ENCODE results near the gene ZBTB47. TPM values are rescaled to one million over a fixed set of nuclear protein-coding genes. Genes with fewer than 3 reads are reported as not detected.

ZBTB47 gene
- total and polyA plus RNA-seq, 12 donors, result 7.0 to 39.4 (median 27.9) TPM

GRCh38 chr3:42665050-42665878 is 11.8 kb downstream of the ZBTB47 start:
- Histone ChIP-seq H3K27me3 (no peaks in the 10 kb centered on the region), H3K4me3 (no peak overlapping the region), H3K4me1 (replicated peaks in 1 of 2) (peaks cover 0 to 10% of the 10 kb centered on the region in 2 donors), H3K9me3 (replicated peaks in 1 of 3) (no peaks in the 10 kb centered on the region), H3K36me3 (replicated peaks in 1 of 2) (no peaks in the 10 kb centered on the region), H3K27ac (no peak overlapping the region)
- no peak for TF ChIP-seq CTCF (IDR thresholded peaks at IDR 0.05)
- TF ChIP-seq POLR2A (IDR thresholded peaks at IDR 0.05), result no peak
- 77 to 84% (median 79%) methylated on average over 9 to 15 of the region's 15 CpGs for WGBS, 4 donors
- peak in 3 of 7 donors; percentile 11 to 52 (median 15) for DNase-seq
- intact Hi-C loops (cut with DNase I), result no loop called here

GRCh38 chr3:42666022-42666421 is 12.5 kb downstream of the ZBTB47 start:
- no peaks in the 10 kb centered on the region for H3K9me3 ChIP-seq (replicated peaks in 1 of 3)
- intact Hi-C loops (cut with DNase I), result no loop called here
- no peaks in the 10 kb centered on the region for H3K27me3 ChIP-seq
- no peak for TF ChIP-seq POLR2A (IDR thresholded peaks at IDR 0.05)
- no peak for TF ChIP-seq CTCF (IDR thresholded peaks at IDR 0.05)
- H3K4me3 ChIP-seq, result no peak overlapping the region
- WGBS, 4 donors, result 54 to 72% (median 58%) methylated on average over 7 to 8 of the region's 8 CpGs
- peaks cover 0 to 6% of the 10 kb centered on the region in 2 donors for H3K4me1 ChIP-seq (replicated peaks in 1 of 2)
- no peaks in the 10 kb centered on the region for H3K36me3 ChIP-seq (replicated peaks in 1 of 2)
- no peak overlapping the region for H3K27ac ChIP-seq
- peak in 1 of 7 donors; percentile 13 for DNase-seq

- Histone ChIP-seq H3K36me3 (replicated peaks in 1 of 2) (no peaks in the 10 kb centered on the region), H3K4me1 (replicated peaks in 1 of 2) (peaks cover 0 to 6% of the 10 kb centered on the region in 2 donors), H3K9me3 (replicated peaks in 1 of 3) (no peaks in the 10 kb centered on the region), H3K27ac (no peak overlapping the region), H3K4me3 (no peak overlapping the region), H3K27me3 (no peaks in the 10 kb centered on the region)
- TF ChIP-seq POLR2A (IDR thresholded peaks at IDR 0.05), result no peak
- TF ChIP-seq CTCF (IDR thresholded peaks at IDR 0.05), result no peak
- 46 to 66% (median 61%) methylated on average over 2 to 4 of the region's 4 CpGs for WGBS, 4 donors
- DNase-seq, result peak in 2 of 7 donors; percentile 14 to 15
- intact Hi-C loops (cut with DNase I), result no loop called here
Measured at GRCh38 chr3:42666577-42666998, 13.1 kb downstream of the ZBTB47 start.

GRCh38 chr3:42667096-42667522 is 13.6 kb downstream of the ZBTB47 start:
- Histone ChIP-seq H3K27me3 (no peaks in the 10 kb centered on the region), H3K4me1 (replicated peaks in 1 of 2) (peaks cover 0 to 6% of the 10 kb centered on the region in 2 donors), H3K36me3 (replicated peaks in 1 of 2) (no peaks in the 10 kb centered on the region), H3K27ac (no peak overlapping the region), H3K9me3 (replicated peaks in 1 of 3) (no peaks in the 10 kb centered on the region), H3K4me3 (no peak overlapping the region)
- peak in 1 of 7 donors; percentile 13 for DNase-seq
- intact Hi-C loops (cut with DNase I), result no loop called here
- WGBS, 4 donors, result 59 to 73% (median 63%) methylated on average over 5 to 7 of the region's 7 CpGs
- TF ChIP-seq POLR2A (IDR thresholded peaks at IDR 0.05) (no peak), CTCF (IDR thresholded peaks at IDR 0.05) (no peak)
